DOHH2 (cell line): ENCODE measurements around the gene GNG14.

ENCODE experiments used
- EZH2phosphoT487 ChIP-seq: fragments of 200-600 bp; sonication (generic); IDR thresholded peaks from 2 replicates; pipeline ENCODE4 v1.6.1; 2017; ENCODE audit warnings: borderline replicate concordance, mild to moderate bottlenecking, antibody characterized with exemption, low read length, moderate library complexity, mixed read lengths
- TF ChIP-seq, protein P1 (sequence below): fragments of 200-600 bp; sonication (generic); IDR thresholded peaks from one replicate; pipeline ENCODE4 v1.5.1; 2014; ENCODE audit warnings: antibody characterized with exemption, mild to moderate bottlenecking, low read depth, low read length; ENCODE audit not compliant: poor library complexity, severe bottlenecking

DNA sequence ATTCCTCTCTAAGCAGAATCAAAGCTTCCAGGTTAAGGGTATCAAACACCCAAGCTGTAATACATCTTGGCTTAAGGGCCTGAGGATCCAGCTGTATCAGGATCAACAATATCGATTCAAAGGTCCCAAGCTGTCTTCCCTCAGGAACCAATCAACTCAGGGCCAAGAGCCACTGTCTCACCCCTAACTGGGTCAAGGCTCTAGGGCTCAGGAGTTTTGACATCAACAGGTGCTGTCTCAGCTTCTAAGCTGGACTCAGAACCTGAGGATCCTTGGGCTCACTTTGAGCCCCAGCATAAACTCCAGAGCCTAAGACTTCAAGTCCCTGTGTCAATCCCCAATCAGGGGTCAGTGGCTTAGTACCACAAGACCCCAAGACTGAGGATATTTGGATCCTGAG lies 7.7 kb downstream of the GNG14 start:
- TF ChIP-seq, protein P1, sequence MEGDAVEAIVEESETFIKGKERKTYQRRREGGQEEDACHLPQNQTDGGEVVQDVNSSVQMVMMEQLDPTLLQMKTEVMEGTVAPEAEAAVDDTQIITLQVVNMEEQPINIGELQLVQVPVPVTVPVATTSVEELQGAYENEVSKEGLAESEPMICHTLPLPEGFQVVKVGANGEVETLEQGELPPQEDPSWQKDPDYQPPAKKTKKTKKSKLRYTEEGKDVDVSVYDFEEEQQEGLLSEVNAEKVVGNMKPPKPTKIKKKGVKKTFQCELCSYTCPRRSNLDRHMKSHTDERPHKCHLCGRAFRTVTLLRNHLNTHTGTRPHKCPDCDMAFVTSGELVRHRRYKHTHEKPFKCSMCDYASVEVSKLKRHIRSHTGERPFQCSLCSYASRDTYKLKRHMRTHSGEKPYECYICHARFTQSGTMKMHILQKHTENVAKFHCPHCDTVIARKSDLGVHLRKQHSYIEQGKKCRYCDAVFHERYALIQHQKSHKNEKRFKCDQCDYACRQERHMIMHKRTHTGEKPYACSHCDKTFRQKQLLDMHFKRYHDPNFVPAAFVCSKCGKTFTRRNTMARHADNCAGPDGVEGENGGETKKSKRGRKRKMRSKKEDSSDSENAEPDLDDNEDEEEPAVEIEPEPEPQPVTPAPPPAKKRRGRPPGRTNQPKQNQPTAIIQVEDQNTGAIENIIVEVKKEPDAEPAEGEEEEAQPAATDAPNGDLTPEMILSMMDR = no peak
- TF ChIP-seq EZH2phosphoT487 = no peak
